K562 (cell line): ENCODE data around the gene MEIS1. TPM values are rescaled to one million over a fixed set of nuclear protein-coding genes. Genes with fewer than 3 reads are reported as not detected.

Experiments
- ATAC-seq: fragments of 200-7000 bp; cut with Tn5 transposase; 3 replicates; pipeline ENCODE4 v1.9.1; 2020; ENCODE audit warnings: moderate library complexity
- BruUV-seq: library from RNA; stranded (reverse); fragments of 400-500 nt; replicated peaks from 2 replicates; lab custom pipeline; 2021; lab: Mats Ljungman, UMichigan
- CTCF ChIA-PET: fragments of 300-600 bp; formaldehyde crosslinking; extraction: SDS; loops from one replicate; lab custom pipeline; 2021; ENCODE audit warnings: low intra/inter-chr PET ratio; lab: Yijun Ruan, JAX
- POLR2A ChIA-PET: fragments of 300-600, 350-650 bp; sonication (Branson Sonifier 250); formaldehyde crosslinking; extraction: SDS; loops from one replicate; lab custom pipeline; 2021; ENCODE audit warnings: antibody characterized with exemption, inconsistent platforms; lab: Yijun Ruan, JAX
- DNase-seq, 4 experiments: peaks; one replicate each; pipeline versions ENCODE4 v3.0.0 to v3.0.0-alpha.2; 2011 to 2018; ENCODE audit warnings: low spot score in 3 of 4, mixed read lengths in 3 of 4; ENCODE audit errors: extremely low read depth in 1 of 4
- FAIRE-seq: peaks from 2 replicates; lab custom pipeline; 2011; peaks lifted over from hg19 to GRCh38; lab: Jason Lieb, UNC
- H2AFZ ChIP-seq: 2 replicates; pipeline ENCODE4 v1.6.0; 2011; ENCODE audit warnings: low read depth, low read length, control low read depth, inconsistent platforms
- H3K27ac ChIP-seq: fragments of 200-600 bp; 3 replicates; pipeline ENCODE4 v1.8.0; 2011; ENCODE audit warnings: low read depth, mild to moderate bottlenecking, control low read depth, inconsistent platforms, low read length, moderate library complexity, mixed read lengths; ENCODE audit errors: extremely low read depth
- H3K27me3 ChIP-seq, 2 experiments: fragments of 300-600 bp in 1 of 2; 2 replicates in 1 of 2; 3 replicates in 1 of 2; pipeline versions ENCODE4 v1.6.0 to v1.8.0; 2011; ENCODE audit warnings: inconsistent platforms in 2 of 2, low read length in 2 of 2, mild to moderate bottlenecking in 1 of 2, mixed read lengths in 1 of 2, moderate library complexity in 1 of 2; ENCODE audit not compliant: control insufficient read depth in 2 of 2, insufficient read depth in 2 of 2
- H3K36me3 ChIP-seq: fragments of 300-600 bp; 3 replicates; pipeline ENCODE4 v1.8.0; 2011; ENCODE audit warnings: mild to moderate bottlenecking, low read length, inconsistent platforms; ENCODE audit not compliant: control insufficient read depth, insufficient read depth
- H3K4me1 ChIP-seq, 2 experiments: fragments of 200-600 bp in 1 of 2; replicated peaks in 1 of 2; 2 replicates in 1 of 2; 3 replicates in 1 of 2; pipeline versions ENCODE4 v1.5.1 to v1.8.0; 2011; ENCODE audit warnings: inconsistent platforms in 2 of 2, low read length in 2 of 2, mild to moderate bottlenecking in 1 of 2, mixed read lengths in 1 of 2, moderate library complexity in 1 of 2; ENCODE audit not compliant: control insufficient read depth in 2 of 2, insufficient read depth in 2 of 2
- H3K4me2 ChIP-seq: 2 replicates; pipeline ENCODE4 v1.6.1; 2011; ENCODE audit warnings: low read length, control low read depth, inconsistent platforms, mixed read lengths; ENCODE audit not compliant: insufficient read depth
- H3K4me3 ChIP-seq: fragments of 200-600 bp; sonication (generic), shearing (Covaris generic); 2 replicates; pipeline ENCODE4 v1.5.1; 2016; ENCODE audit warnings: control low read depth, inconsistent platforms
- H3K79me2 ChIP-seq: fragments of 200-600 bp; 3 replicates; pipeline ENCODE4 v1.8.0; 2011; ENCODE audit warnings: low read length, inconsistent platforms; ENCODE audit not compliant: control insufficient read depth, insufficient read depth
- H3K9ac ChIP-seq, 2 experiments: 2 replicates each; pipeline versions ENCODE4 v1.6.0 to v1.6.1; 2011; ENCODE audit warnings: low read depth in 2 of 2, low read length in 2 of 2, control low read depth in 1 of 2, inconsistent platforms in 1 of 2, mild to moderate bottlenecking in 1 of 2, mixed read lengths in 1 of 2; ENCODE audit not compliant: insufficient read depth in 1 of 2
- H3K9me1 ChIP-seq: one replicate; pipeline ENCODE4 v1.6.0; 2011; ENCODE audit warnings: inconsistent platforms, mild to moderate bottlenecking, low read length, moderate library complexity; ENCODE audit not compliant: control insufficient read depth, insufficient read depth
- H3K9me3 ChIP-seq: replicated peaks from 2 replicates; pipeline ENCODE4 v1.5.1; 2011; ENCODE audit warnings: low read depth, low read length, inconsistent platforms; ENCODE audit not compliant: control insufficient read depth, insufficient read depth
- H4K20me1 ChIP-seq: replicated peaks from 2 replicates; pipeline ENCODE4 v1.6.1; 2011; ENCODE audit warnings: low read length, inconsistent platforms, mixed read lengths; ENCODE audit not compliant: control insufficient read depth, insufficient read depth
- ARID1B ChIP-seq: fragments of 450-650 bp; IDR thresholded peaks from 2 replicates; pipeline ENCODE4 v1.6.1; 2016; ENCODE audit warnings: antibody characterized with exemption, mild to moderate bottlenecking, inconsistent platforms
- BRD9 ChIP-seq: fragments of 450-650 bp; IDR thresholded peaks from 2 replicates; pipeline ENCODE4 v1.6.1; 2018; ENCODE audit warnings: low read depth; ENCODE audit not compliant: partially characterized antibody
- CBX1 ChIP-seq: sonication (generic); IDR thresholded peaks from 2 replicates; pipeline ENCODE4 v1.6.1; 2016; ENCODE audit warnings: antibody characterized with exemption, low read depth, mild to moderate bottlenecking
- CHD1 ChIP-seq: fragments of 200-600 bp; sonication (generic); IDR thresholded peaks from one replicate; pipeline ENCODE4 v1.6.1; 2012; ENCODE audit warnings: mild to moderate bottlenecking, moderate library complexity, low read length, inconsistent platforms
- FOXM1 ChIP-seq, 2 experiments: fragments of 450-650 bp in 1 of 2; sonication (generic) in 1 of 2; formaldehyde crosslinking in 1 of 2; IDR thresholded peaks; 2 replicates each; pipeline versions ENCODE4 v1.6.1 to v1.9.0; 2017 to 2022; ENCODE audit warnings: low read depth in 2 of 2, mild to moderate bottlenecking in 2 of 2, missing genetic modification reagents in 1 of 2, moderate library complexity in 1 of 2
- FOXP1 ChIP-seq: sonication (generic); formaldehyde crosslinking; IDR thresholded peaks from 2 replicates; pipeline ENCODE4 v1.8.0; 2022; ENCODE audit warnings: mild to moderate bottlenecking, missing genetic modification reagents
- IFI16 ChIP-seq: fragments of 250-450 bp; sonication (Bioruptor Pico); IDR thresholded peaks from 2 replicates; pipeline ENCODE4 v2.1.2; 2022; ENCODE audit warnings: mild to moderate bottlenecking, inconsistent platforms
- NR2C2 ChIP-seq, 2 experiments: fragments of 200-800 bp in 1 of 2; sonication (Bioruptor generic) in 1 of 2; sonication (generic) in 1 of 2; formaldehyde crosslinking in 1 of 2; IDR thresholded peaks; 2 replicates each; pipeline versions ENCODE4 v1.6.1 to v1.8.0; 2016 to 2022; ENCODE audit warnings: mild to moderate bottlenecking in 1 of 2, missing compliant biosample characterization in 1 of 2, missing genetic modification characterization in 1 of 2, missing genetic modification reagents in 1 of 2
- ZNF551 ChIP-seq: fragments of 250-450 bp; sonication (Bioruptor Pico); IDR thresholded peaks from 2 replicates; pipeline ENCODE4 v1.5.0; 2021; ENCODE audit warnings: mild to moderate bottlenecking, moderate library complexity
- WGBS: fragments of 100-300 bp; shearing (Covaris generic); methylation state at CpG from one replicate; pipeline ENCODE4 v1.1.6; 2016; ENCODE audit warnings: low coverage, mixed read lengths; ENCODE audit not compliant: insufficient coverage; ENCODE audit errors: missing lambda C conversion rate; 5-methylcytosine and 5-hydroxymethylcytosine counted together
- in situ Hi-C: fragments of 300-500 bp; cut with MboI; formaldehyde crosslinking; loops from 4 replicates; pipeline ENCODE4 v1.15.0; 2018; ENCODE audit warnings: inconsistent platforms, mixed read lengths
- intact Hi-C: fragments of 100-400 bp; cut with micrococcal nuclease; formaldehyde crosslinking; loops from 2 replicates; pipeline ENCODE4 v1.14.2; 2022
- polyA plus RNA-seq, 8 experiments: library from polyadenylated mRNA; depleted of rRNA in 4 of 8; stranded (reverse) in 5 of 8; unstranded in 3 of 8; fragments of >200 nt; fragmentation: Nextera tagmentation in 2 of 8; fragmentation: Illumina TruSeq in 1 of 8; extraction: Ambion mirVana in 2 of 8; extraction: Trizol in 1 of 8; gene quantifications; 2 replicates each; pipeline versions ENCODE4 v1.2.1 to v1.2.3, GENCODE V29; 2011 to 2014; ENCODE audit warnings: inconsistent platforms in 1 of 8, missing spikeins in 1 of 8
- total RNA-seq, 7 experiments: library from RNA; depleted of rRNA in 6 of 7; stranded (reverse); fragments of >200 nt in 6 of 7; fragmentation: Illumina TruSeq in 2 of 7; extraction: Trizol in 2 of 7; gene quantifications; 2 replicates each; pipeline versions ENCODE4 v1.2.1 to v1.2.3, GENCODE V29; 2011 to 2021; ENCODE audit warnings: low replicate concordance in 1 of 7
- TF ChIP-seq, protein P1 (sequence below): fragments of 200-600 bp; sonication (generic); IDR thresholded peaks from one replicate; pipeline ENCODE4 v1.6.1; 2012; ENCODE audit warnings: mild to moderate bottlenecking, low read depth, low read length, inconsistent platforms

Gene MEIS1
- total and polyA plus RNA-seq, 9 of the 15 experiments (the other 6 are each of a cell fraction or from before 2014, with no cell fraction given) = 2.3 to 9.0 (median 5.9) TPM

DNA sequence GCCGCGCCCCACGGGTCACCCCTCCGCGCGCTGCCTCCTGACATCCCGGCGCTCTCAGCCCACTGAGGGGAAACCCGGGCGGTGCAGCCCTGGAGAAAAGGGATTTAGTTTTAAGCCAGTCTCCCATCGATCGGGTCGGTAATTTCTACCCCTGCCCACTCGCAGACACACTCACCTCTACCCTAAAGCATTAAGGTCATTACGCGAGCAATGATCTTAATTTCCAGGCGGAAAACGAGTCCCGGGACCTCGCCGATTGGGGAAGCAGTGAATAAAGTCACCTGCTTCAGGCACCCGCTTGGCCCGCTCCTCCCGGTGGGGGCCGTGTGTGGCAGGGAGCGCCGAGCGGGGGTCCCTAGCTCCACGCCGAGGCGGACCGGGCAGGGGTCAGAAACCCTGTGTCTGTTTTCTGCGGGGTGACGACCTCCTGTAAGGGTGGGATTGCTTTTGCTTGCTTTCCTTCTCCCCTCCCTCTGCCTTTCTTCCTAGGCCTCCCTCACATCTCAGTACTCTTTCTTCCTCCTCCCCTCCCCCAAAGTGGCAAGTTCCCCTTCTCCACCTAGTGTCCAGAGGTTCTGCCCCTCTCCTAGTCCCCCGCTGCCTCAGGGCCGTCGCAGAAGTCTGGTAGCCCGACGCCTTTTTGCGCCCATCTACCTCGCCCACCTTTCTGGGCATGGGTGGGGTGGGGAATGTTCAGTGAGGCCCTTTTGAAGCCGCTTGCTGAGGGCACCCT, 142.6 kb downstream of the MEIS1 start:
- ATAC-seq (no peak), DNase-seq (no peak), FAIRE-seq (no peak)
- Histone ChIP-seq H2AFZ (no peak overlapping the region), H3K9me1 (no peaks in the 10 kb centered on the region), H3K9ac (no peak overlapping the region), H3K9me3 (no peaks in the 10 kb centered on the region), H3K36me3 (no peaks in the 10 kb centered on the region), H3K79me2 (no peaks in the 10 kb centered on the region), H3K4me3 (no peak overlapping the region), H3K4me2 (no peak overlapping the region), H3K27ac (no peak overlapping the region), H4K20me1 (no peaks in the 10 kb centered on the region), H3K27me3 (peaks cover 36 to 39% of the 10 kb centered on the region in 2 experiments), H3K4me1 (peaks cover 2 to 30% of the 10 kb centered on the region in 2 experiments; a peak in 4 of 5 replicates)
- CTCF ChIA-PET = interaction anchor here (0.9 kb wide), 1 partner anchor 144 kb away, joined by 3 read pairs; no protein-coding TSS in a partner anchor
- intact Hi-C loops (loop anchor here (5.0 to 10.0 kb wide), 5 partner anchors 663 to 1455 kb away; no protein-coding TSS in a partner anchor), in situ Hi-C loops (loop anchor here (5.0 kb wide), 1 partner anchor 150 kb away; no protein-coding TSS in a partner anchor)
- BruUV-seq = no TSS peak
- POLR2A ChIA-PET = no interaction called here
- 26% methylated on average over 29 of the region's 42 CpGs for WGBS
- TF ChIP-seq, protein P1, sequence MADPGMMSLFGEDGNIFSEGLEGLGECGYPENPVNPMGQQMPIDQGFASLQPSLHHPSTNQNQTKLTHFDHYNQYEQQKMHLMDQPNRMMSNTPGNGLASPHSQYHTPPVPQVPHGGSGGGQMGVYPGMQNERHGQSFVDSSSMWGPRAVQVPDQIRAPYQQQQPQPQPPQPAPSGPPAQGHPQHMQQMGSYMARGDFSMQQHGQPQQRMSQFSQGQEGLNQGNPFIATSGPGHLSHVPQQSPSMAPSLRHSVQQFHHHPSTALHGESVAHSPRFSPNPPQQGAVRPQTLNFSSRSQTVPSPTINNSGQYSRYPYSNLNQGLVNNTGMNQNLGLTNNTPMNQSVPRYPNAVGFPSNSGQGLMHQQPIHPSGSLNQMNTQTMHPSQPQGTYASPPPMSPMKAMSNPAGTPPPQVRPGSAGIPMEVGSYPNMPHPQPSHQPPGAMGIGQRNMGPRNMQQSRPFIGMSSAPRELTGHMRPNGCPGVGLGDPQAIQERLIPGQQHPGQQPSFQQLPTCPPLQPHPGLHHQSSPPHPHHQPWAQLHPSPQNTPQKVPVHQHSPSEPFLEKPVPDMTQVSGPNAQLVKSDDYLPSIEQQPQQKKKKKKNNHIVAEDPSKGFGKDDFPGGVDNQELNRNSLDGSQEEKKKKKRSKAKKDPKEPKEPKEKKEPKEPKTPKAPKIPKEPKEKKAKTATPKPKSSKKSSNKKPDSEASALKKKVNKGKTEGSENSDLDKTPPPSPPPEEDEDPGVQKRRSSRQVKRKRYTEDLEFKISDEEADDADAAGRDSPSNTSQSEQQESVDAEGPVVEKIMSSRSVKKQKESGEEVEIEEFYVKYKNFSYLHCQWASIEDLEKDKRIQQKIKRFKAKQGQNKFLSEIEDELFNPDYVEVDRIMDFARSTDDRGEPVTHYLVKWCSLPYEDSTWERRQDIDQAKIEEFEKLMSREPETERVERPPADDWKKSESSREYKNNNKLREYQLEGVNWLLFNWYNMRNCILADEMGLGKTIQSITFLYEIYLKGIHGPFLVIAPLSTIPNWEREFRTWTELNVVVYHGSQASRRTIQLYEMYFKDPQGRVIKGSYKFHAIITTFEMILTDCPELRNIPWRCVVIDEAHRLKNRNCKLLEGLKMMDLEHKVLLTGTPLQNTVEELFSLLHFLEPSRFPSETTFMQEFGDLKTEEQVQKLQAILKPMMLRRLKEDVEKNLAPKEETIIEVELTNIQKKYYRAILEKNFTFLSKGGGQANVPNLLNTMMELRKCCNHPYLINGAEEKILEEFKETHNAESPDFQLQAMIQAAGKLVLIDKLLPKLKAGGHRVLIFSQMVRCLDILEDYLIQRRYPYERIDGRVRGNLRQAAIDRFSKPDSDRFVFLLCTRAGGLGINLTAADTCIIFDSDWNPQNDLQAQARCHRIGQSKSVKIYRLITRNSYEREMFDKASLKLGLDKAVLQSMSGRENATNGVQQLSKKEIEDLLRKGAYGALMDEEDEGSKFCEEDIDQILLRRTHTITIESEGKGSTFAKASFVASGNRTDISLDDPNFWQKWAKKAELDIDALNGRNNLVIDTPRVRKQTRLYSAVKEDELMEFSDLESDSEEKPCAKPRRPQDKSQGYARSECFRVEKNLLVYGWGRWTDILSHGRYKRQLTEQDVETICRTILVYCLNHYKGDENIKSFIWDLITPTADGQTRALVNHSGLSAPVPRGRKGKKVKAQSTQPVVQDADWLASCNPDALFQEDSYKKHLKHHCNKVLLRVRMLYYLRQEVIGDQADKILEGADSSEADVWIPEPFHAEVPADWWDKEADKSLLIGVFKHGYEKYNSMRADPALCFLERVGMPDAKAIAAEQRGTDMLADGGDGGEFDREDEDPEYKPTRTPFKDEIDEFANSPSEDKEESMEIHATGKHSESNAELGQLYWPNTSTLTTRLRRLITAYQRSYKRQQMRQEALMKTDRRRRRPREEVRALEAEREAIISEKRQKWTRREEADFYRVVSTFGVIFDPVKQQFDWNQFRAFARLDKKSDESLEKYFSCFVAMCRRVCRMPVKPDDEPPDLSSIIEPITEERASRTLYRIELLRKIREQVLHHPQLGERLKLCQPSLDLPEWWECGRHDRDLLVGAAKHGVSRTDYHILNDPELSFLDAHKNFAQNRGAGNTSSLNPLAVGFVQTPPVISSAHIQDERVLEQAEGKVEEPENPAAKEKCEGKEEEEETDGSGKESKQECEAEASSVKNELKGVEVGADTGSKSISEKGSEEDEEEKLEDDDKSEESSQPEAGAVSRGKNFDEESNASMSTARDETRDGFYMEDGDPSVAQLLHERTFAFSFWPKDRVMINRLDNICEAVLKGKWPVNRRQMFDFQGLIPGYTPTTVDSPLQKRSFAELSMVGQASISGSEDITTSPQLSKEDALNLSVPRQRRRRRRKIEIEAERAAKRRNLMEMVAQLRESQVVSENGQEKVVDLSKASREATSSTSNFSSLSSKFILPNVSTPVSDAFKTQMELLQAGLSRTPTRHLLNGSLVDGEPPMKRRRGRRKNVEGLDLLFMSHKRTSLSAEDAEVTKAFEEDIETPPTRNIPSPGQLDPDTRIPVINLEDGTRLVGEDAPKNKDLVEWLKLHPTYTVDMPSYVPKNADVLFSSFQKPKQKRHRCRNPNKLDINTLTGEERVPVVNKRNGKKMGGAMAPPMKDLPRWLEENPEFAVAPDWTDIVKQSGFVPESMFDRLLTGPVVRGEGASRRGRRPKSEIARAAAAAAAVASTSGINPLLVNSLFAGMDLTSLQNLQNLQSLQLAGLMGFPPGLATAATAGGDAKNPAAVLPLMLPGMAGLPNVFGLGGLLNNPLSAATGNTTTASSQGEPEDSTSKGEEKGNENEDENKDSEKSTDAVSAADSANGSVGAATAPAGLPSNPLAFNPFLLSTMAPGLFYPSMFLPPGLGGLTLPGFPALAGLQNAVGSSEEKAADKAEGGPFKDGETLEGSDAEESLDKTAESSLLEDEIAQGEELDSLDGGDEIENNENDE = no peak
- TF ChIP-seq ZNF551 (CRISPR knock-in tag) (no peak), CBX1 (no peak), IFI16 (CRISPR knock-in tag) (no peak), ARID1B (no peak), CHD1 (no peak), FOXM1 (IDR thresholded peaks at IDR 0.05; ENCODE audit: low read depth) (no peak), FOXM1 (CRISPR knock-in tag; IDR thresholded peaks at IDR 0.05; ENCODE audit: low read depth) (no peak), BRD9 (no peak), NR2C2 (CRISPR knock-in tag; IDR thresholded peaks at IDR 0.05) (no peak), NR2C2 (tag; IDR thresholded peaks at IDR 0.05) (no peak), FOXP1 (CRISPR knock-in tag) (no peak)
